ENCODE results near the gene TGM2.
"Not testable (repeated sequence)": the region's sequence is repeated elsewhere in the genome, so short reads cannot be mapped to it uniquely, and the experiment has no call there.

The TGM2 gene

DNA sequence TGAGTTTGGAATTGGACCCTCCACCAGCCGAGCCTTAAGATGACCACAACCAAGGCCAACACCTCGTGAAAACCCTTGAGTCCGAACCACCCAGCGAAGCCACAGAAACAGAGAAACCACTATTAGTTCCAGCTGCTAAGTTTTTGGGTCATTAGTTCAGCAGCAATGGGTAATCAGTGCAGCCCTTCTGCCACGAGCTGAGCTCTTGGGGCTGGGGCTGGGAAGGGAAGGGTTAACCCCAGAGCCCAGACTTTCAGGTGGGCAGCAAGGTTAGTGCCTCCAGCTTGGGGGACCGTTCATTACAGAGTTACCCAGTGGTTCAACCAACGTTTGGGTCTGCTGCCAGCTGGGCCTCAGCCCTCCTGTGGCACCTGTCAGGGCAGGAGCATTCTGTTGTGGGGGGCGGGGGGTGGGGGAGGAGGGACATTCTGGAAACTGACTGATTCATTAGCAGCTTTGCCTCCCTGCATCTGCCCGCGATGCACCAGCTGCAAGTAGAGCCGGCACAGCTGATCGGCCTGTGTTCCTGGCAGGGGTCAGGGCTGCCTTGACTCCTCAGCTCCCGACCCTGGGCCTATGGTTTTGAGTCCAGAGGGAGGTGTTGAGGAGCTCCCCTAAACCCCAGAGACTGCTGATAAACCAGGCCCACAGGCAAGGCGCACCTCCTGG, 52.7 kb downstream of the TGM2 start:
- DNase-seq = no peak

DNA sequence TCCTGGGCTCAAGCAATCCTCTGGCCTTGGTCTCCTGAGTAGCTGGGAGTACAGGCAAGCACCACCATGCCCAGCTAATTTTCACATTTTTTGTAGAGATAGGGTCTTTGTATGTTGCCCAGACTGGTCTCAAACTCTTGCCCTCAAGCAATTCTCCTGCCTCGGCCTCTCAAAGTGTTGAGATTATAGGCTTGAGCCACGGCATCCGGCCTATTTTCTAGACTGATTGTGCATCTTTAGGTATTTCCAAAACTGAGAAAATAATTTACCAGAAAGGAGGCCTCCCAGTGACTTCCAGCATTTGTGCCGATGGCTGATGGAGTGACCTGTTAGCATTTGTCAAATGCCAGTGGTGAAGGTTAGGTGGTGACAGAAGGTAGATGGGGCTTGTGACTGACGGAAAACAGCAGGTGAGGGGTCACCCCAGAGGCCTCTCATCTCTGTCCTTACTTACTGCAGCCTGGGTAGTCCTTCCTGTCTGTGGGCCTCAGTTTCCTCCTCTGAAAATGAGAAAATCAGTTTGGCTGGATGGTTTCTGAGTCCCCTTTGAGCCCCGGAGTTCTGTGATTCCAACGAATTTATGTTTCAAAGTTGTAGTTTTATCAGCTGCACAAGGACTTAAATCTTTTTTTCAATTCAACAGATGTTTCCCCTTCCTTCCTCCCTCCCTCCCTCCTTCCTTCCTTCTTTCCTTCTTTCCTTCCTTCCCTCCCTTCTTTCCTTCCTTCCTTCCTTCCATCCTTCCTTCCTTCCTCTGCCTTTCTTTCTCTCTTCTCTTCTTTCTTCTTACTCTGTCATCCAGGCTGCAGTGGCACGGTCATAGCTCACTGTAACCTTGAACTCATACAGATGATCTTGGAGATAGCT, 53.5 kb downstream of the TGM2 start:
- no peak for DNase-seq

DNA sequence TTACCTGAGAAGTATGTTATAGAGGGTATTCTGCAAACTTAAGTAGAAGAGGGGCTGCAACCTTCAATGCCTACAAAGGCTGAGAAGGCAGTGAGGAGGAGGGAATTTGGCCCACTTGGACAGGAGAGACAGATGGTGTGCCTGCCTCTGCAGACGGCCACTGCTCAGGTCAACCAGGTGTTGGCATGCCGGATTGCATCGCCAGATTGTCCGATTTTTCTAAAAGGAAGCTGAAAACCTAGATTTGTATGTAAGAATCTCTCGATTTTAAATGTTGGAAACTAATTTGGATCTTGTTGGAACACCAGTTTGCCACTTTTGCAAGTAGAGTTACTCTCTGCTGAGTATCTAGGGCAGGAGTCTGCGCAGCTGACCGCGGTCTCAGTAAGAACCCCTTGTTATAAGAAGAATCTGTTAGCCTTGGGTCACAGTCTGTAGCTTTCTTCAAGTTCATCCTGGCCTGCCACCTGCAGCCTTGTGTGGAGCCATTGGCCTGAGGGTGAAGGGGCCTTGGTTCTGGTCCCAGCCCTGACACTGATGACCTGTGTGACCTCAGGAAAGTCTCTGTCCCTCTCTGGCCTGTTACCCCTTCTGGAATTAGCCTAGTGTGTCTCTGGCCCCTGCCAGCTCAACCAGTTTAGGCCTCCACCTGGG, 54.4 kb downstream of the TGM2 start:
- DNase-seq = no peak

DNA sequence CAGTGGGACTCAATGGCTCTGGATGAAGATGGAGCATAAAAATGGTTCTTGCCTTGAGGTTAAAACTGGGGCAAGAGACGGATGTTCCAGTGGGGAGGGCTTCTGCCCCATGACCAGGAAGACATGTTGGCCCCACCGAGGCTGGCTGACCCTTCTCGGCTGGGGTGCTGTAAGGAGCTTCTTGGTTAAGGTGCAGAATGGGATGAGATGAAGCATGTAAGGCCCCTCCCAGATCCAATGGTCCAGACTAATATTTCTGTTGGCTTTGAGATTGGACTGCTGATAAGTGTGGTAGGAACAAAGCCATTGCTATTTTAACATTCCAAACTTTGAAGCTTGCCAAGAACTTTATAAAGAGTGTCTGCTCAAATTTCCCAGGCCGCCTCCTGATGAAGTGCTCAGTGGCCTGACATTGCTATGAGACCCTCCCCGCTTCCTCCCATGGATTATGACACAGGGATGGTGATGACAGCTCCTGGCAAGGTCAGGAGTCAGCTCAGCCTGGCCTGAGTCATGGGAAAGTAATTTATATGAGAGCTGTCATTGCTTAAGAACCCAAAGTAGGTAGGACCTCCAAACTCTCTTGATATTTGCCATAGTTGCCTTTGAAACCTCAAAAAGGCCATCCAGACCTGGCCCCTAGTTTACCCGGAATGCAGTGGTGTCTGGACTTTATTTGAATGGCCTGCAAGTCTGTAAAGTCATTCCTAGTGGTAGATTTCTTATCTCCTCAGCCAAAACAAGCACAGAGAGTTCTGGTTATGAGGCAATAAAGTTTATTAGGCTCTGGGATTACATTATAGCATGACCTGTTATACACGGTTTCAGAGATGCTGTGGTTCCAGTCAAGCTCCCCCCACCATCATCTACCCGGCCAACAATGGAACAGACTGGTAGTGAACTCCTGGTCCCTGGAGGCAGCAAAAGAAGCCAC, 55.2 kb downstream of the TGM2 start:
- no peak for DNase-seq

DNA sequence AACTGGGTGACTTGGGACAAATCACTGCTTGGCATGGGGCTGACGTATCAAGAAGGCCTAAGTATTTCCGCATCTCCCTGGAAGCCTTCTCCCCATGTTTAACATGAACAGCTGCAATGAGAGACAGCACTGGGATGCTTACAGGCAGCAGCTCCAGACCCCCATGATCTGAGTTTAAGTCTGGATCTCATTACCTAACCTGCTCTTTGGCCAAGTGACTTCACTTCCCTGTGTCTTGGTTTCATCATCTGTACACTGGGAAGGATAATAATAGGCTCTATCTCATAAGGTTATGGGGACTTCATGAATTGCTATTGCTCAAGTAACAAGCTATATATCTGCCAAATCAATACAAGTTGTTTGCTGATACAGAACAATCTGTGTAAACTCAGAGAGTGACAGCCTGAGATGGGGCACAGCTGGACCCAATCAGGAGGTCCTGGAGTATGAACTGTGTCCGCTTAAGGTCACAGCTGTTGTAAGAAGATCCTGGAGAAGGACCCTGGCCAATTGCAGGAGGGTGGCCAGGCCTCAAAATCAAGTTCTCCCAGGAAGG, 56.0 kb downstream of the TGM2 start:
- DNase-seq = no peak

DNA sequence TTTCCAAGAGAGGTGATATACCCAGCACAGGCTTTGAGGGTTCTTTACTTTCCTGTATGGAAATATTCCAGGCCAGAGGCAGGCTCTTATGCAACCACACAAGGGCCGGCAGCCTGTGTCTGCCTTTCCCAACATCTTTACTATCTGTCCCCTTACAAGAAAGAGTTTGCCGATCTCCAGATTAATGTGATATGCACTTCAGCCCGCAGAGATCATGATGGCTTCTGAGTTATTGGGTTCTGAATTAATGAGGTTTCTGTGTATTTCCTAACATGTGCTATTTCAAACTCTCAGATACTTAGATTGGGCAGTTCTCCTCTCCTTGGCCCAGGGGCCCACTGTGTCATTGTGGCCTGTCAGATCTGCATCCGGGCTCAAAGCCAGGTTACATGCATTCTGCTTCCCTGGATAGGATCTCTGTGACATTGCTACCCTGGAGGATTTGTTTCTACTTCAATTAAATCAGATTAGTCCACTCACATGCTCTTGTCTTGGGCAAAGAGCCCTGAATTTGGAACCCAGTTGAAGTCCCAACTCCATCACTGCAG, 56.6 kb downstream of the TGM2 start:
- DNase-seq = no peak

DNA sequence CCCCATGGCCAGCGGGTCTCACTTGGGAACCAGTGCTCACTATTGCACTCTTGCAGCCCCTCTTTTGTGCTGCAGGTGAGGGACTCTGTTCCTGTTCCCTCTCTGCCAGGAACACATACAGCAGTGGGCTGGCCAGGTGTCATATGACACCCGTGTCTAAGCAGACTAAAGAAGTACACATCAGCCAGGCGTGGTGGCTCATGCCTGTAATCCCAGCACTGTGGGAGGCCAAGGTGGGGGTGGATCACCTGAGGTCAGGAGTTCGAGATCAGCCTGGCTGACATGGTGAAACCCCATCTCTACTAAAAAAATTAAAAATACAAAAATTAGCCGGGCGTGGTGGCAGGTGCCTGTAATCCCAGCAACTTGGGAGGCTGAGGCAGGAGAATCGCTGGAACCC, 57.2 kb downstream of the TGM2 start:
- not testable (repeated sequence) for DNase-seq

DNA sequence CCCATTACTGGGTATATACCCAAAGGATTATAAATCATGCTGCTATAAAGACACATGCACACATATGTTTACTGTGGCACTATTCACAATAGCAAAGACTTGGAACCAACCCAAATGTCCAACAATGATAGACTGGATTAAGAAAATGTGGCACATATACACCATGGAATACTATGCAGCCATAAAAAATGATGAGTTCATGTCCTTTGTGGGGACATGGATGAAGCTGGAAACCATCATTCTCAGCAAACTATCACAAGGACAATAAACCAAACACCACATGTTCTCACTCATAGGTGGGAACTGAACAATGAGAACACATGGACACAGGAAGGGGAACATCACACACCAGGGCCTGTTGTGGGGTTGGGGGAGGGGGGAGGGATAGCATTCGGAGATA, 57.7 kb downstream of the TGM2 start:
- DNase-seq = not testable (repeated sequence)

DNA sequence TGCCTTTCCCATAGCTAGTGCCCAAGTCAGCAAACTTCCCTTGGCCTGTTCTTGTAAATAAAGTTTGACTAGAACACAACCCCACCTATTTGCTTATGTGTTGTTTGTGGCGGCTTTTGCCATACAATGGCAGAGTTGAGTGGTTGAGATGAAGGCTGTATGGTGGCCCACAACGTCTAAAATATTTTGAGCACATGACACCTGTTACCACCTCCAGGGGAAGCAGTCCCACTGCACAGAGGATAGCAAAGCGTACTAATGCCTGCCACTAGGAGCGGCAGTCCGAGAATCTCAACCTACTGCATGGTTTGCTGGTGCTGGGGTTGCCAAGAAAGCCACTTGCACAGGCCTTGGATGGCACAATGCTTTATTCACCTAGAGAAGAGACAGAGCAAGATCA, 58.6 kb downstream of the TGM2 start:
- DNase-seq = no peak

DNA sequence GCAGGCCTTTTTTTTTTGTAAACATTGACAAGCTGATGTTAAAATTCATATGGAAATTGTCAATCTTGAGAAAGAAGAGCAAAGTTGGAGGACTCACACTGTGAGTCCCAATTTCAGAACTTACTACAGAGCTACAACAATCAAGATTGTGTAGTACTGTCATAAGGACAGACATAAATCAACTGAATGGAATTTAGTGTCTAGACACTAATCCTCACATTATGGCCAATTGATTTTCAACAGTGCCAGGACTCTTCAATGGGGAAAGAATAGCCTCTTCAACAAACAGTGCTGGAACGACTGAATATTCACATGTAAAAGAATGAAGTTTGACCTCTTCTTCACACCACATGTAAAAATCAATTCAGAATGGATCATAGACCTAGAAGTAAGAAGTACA, 60.8 kb downstream of the TGM2 start:
- no peak for DNase-seq

DNA sequence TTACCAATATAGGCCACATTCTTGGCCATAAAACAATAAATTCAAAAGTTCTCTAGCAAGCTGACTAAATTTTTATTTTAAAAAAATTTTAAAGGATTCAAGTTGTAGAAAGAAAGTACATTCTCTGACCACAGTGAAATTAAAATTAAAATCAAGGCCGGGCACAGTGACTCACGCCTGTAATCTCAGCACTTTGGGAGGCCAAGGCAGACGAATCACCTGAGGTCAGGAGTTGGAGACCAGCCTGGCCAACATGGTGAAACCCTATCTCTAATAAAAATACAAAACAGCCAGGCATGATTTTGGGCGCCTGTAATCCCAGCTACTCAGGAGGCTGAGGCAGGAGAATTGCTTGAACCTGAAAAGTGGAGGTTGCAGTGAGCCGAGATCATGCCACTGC, 62.9 kb downstream of the TGM2 start:
- not testable (repeated sequence) for DNase-seq

DNA sequence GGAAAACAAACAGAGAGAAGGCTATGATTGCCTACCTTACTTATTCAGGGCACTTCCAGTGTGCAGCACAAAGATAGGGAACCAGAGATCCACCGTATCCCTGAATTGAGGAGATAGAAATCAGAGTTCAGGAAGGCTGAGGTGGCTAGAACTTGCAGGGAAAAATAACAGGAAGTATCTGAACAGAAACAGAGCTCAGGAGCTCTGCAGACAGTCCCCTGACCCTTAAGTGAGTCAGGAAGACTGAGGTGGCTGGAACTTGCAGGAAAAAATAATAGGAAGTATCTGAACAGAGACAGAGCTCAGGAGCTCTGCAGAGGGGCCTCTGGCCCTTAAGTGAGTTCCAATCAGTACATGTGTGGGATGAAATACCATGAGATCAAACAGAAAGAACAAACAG, 66.1 kb downstream of the TGM2 start:
- DNase-seq = no peak

DNA sequence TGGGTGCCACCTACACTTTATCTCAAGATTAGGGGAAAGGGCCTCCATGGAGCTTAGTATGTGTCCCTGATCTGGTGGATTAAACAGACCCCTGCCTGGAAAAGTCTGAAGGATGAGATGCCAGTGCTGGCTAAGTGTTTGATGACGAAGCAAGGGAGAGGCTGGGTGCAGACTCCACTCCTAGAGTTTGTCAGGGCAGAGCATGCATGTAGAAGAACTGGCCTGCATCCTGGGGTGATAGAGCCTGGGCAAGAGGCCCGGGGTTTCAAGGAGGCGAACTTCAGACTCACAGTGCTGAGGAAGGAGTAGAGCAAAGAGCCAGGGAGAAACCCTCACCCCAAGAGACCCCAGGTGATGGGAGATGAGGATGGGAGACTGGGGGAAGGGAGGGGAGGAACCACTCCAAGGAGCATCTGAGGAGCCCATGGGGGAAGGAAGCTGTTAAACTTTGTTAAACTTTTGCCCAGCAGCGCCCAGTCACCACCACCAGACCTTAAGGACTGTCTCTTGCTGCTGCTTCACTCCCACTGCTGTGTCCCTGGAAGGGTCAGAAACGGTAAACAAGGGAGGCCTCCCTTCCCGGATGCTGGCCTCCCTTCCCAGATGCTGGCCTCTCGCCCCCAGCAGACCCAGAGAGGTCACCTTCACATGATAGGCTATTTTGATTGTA, 69.9 kb downstream of the TGM2 start:
- no peak for DNase-seq

DNA sequence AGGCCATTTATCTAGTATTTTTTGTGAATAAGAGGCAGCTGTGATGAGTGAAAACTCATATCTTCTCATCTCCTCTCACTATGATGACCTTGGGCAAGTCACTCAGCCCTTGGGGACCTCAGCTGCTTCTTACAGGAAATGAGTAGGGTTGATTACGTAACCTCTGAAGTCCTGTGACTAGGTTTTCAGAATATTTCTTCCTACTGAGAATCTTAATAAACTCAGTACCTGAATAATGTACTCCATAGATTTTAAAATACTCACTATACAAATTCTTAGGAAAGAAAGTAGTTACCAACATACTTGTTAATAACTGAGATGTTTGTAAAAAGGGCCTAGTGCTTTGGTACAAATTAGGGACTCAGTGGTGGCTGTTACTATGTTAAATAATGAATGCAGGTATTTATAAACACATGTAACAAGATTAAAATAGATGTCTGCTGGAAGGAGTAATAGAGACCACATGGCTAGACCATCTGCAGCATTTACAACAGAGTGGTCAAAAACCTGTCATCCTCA, 70.6 kb downstream of the TGM2 start:
- DNase-seq = no peak

DNA sequence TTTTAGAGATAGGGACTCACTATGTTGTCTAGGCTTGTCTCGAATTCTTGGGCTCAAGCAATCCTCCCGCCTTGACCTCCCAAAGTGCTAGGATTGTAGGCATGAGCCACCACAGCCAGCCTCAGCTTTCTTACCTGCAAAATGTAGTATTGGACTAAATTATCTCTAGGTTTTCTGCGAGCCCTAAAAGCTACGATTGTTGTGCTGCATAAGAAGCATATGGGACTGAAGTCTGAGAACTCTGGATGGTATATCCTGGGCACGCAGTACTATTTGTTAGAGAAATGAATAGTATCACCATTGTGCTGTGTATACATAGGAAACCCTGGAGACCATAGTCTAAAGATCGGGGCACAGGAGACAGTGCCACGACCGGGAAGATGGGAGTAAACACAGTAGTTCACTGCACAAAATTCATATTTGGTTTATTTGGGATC, 71.4 kb downstream of the TGM2 start:
- no peak for DNase-seq

DNA sequence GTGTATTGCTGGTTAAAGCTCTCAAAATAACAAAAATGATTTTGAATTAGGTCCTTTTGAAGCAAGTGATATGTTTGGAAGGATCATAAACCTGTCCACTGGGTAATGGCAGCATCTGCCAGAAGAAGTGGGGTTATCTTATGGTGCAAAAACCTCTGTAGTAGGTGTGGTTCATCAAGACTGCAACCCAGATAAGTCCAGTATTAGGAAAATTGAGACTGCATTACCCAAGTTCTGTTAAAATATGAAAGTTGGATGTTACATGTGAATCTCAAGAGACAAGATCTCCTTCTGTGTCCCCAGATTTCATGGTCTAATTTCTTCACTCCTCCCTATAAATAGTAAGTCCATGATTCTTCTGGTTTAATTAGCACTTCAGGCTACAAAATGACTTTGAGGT, 72.2 kb downstream of the TGM2 start:
- no peak for DNase-seq

DNA sequence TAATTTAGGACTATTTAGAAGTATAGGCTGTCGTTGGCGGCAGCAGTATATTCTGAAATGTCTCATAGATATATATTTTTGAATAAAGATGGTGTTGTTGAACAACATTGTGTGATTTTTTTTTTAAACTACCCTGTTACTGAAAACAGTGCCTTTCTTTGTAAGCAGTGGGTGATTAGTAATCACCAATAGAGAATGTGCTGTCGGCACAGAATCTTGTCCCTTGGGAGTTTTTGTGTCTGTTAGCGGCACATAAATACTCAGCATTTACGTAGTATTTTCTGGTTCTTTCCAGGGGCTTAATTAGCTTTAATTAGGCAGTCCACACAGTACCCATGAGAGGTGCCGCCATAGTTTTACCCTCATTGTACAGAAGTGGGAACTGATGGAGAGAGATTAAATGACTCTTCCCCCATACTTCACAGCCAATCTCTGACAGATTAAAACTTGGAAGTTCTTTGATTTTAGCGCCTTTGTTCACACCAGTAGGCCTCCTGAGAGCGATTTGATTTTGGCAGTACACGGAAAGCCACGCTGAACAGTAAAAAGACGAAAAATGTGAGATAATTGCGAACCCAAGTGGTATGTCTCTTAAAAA, 72.7 kb downstream of the TGM2 start:
- no peak for DNase-seq

DNA sequence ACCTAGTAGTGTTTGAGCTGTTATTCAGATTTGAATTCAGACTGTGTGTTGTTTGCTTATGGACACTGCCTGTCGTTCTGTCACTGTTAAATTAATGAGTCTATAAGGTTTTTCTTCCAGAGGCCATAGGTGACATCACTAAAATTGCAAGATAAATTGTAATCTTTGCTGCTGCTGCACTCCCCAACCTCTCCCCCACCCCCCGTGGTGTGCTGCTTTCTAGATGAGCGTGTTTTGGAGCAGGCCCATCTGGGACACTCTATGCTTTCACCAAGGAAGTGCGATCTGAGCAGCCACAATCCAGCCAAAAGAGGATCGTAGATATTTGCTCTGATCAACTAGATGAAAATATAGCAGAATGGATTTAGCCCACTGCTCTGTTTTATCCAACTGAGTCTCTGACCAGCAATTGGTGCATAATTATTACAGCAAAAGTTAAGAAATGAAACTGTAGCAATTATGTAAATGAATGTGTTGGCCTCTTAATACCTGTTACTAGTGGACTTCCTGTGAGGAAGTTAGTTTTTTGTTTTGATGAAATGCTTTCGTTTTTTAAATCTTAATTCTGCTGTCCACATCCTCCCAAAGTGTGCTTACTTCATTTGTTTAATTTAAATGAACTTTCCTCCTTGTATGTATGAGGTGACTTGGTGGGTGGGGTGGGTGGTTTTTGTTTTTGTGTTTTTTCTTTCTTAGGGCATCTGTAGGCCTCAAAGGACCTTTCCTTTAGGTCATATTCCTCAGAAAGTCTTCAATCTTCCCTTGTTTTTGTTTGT, 73.4 kb downstream of the TGM2 start:
- DNase-seq = no peak

DNA sequence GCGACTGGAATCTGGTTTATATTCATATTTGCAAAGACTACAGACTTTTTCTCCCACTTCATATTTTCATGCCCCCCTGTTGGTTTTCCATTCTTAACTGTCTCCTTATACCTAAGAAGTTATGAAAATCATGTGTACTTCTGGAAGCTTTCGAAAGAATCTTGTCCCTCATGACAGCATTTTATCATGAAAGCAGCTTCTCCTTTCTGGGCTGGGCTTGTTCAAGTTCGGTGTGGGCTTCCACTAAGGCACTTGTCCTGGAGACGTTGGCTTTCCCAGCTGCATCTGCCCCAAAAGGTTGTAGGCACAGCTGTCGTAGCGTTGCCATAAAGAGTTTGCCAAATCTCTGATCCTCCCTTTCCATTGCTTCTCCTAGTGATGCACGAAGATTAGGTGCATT, 75.0 kb downstream of the TGM2 start:
- DNase-seq = no peak

DNA sequence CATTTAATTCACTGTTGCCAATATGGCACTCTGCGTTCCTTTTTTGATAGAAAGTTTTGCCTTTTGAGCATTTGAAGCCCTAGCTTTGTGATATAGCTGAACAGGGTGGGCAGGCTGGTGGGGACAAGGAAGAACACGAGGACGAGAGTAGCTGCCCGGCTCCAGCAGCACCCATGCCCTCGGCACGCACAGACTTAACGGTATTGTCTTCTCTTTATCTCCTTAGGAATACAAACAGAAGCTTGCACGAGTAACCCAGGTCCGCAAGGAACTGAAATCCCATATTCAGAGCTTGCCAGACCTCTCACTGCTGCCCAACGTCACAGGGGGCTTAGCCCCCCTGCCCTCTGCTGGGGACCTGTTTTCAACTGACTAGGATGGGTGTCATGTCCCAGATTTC, 75.6 kb downstream of the TGM2 start:
- no peak for DNase-seq
